Nephron (organoid): ENCODE measurements around the gene TTC23.

Experiments used
- H3K27ac Mint-ChIP-seq, 3 experiments: 2 replicates each; pipeline ENCODE4 v1.8.0; 2020; ENCODE audit warnings: mixed read lengths in 3 of 3, mild to moderate bottlenecking in 2 of 3, moderate library complexity in 1 of 3
- H3K27me3 Mint-ChIP-seq: 2 replicates; pipeline ENCODE4 v1.8.0; 2021; ENCODE audit warnings: low read depth, mild to moderate bottlenecking, moderate library complexity, mixed read lengths
- H3K36me3 Mint-ChIP-seq: 2 replicates; pipeline ENCODE4 v1.8.0; 2020; ENCODE audit warnings: low read depth, mixed read lengths
- H3K4me1 Mint-ChIP-seq: 2 replicates; pipeline ENCODE4 v1.8.0; 2020; ENCODE audit warnings: mixed read lengths
- H3K4me3 Mint-ChIP-seq, 3 experiments: 2 replicates each; pipeline ENCODE4 v1.8.0; 2020; ENCODE audit warnings: mild to moderate bottlenecking in 3 of 3, mixed read lengths in 3 of 3, moderate library complexity in 2 of 3
- H3K9me3 Mint-ChIP-seq: 2 replicates; pipeline ENCODE4 v1.8.0; 2020; ENCODE audit warnings: mixed read lengths
- CTCF ChIP-seq, 3 experiments: fragments of 200-600 bp; sonication (generic); IDR thresholded peaks; one replicate each; pipeline ENCODE4 v1.5.0; 2021; ENCODE audit warnings: antibody characterized with exemption in 3 of 3; ENCODE audit not compliant: unreplicated experiment in 3 of 3

Gene TTC23

GRCh38 chr15:99182791-99183190, 66.6 kb downstream of the TTC23 start:
- no peak overlapping the region for H3K27ac Mint-ChIP-seq
- peaks cover 39% of the 10 kb centered on the region for H3K36me3 Mint-ChIP-seq
- no peak for TF ChIP-seq CTCF (IDR thresholded peaks at IDR 0.05; ENCODE audit: unreplicated experiment in 3 of 3)
- H3K4me1 Mint-ChIP-seq: peaks cover 33% of the 10 kb centered on the region
- H3K4me3 Mint-ChIP-seq: no peak overlapping the region
- H3K27me3 Mint-ChIP-seq: no peaks in the 10 kb centered on the region
- no peaks in the 10 kb centered on the region for H3K9me3 Mint-ChIP-seq

GRCh38 chr15:99181545-99181971, 67.8 kb downstream of the TTC23 start:
- peak overlapping the region in 2 of 3 experiments; percentile 20 to 36 for H3K27ac Mint-ChIP-seq
- no peak overlapping the region for H3K4me3 Mint-ChIP-seq
- H3K9me3 Mint-ChIP-seq: no peaks in the 10 kb centered on the region
- peaks cover 33% of the 10 kb centered on the region for H3K4me1 Mint-ChIP-seq
- no peaks in the 10 kb centered on the region for H3K27me3 Mint-ChIP-seq
- no peak for TF ChIP-seq CTCF (IDR thresholded peaks at IDR 0.05; ENCODE audit: unreplicated experiment in 3 of 3)
- peaks cover 35% of the 10 kb centered on the region for H3K36me3 Mint-ChIP-seq

GRCh38 chr15:99180964-99181306, 68.4 kb downstream of the TTC23 start:
- H3K27ac Mint-ChIP-seq: peak overlapping the region; percentile 6 to 20 (median 9)

DNA sequence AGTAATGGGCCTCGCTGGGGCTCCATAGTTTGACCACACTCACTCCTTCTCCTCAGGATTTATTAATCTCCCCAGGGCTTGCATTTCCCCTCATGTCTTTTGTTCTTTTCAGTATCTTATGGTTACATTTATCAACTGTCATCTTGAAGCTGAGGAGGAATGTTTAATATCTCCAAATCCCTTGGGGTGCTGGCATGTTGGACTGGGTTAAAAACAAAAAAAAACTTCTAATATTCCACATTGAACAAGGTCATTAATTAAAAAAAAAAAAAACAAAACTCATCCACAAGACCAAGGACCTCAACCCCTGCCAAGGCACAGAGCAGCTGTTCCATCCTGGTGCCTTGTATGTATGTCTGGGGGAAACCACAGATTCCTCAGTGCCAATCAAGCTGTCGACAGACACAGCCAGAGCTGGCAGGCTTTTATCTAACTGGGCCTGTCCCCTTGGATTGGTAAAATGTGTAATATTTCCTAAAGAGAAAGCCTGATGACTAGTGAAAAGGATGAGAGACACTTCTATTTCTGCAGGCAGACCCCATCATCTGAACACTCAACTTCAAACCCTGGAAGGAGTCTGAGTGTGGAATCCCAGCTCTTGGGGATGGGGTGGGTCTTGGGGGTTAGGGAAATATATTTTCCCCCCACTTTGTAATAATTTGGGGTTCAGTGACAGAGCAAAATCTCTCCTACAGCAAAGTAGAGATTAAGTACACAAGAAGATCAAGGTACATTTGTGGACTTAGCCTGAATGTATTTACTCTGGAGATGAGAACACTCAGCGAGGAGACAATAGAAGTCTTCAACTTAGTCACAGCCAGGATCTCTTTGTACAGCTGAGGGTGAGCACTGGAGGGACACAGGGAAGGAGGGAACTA, 69.1 kb downstream of the TTC23 start:
- Mint-ChIP-seq H3K9me3 (no peaks in the 10 kb centered on the region), H3K4me3 (no peak overlapping the region), H3K27ac (peak overlapping the region; percentile 9 to 69 (median 31)), H3K4me1 (peaks cover 34% of the 10 kb centered on the region), H3K27me3 (no peaks in the 10 kb centered on the region), H3K36me3 (peaks cover 29% of the 10 kb centered on the region)
- no peak for TF ChIP-seq CTCF (IDR thresholded peaks at IDR 0.05; ENCODE audit: unreplicated experiment in 3 of 3)

More at GRCh38 chr15:99180964-99181306, 68.4 kb downstream of the TTC23 start:
- no peak overlapping the region for H3K4me3 Mint-ChIP-seq
- no peaks in the 10 kb centered on the region for H3K27me3 Mint-ChIP-seq
- no peaks in the 10 kb centered on the region for H3K9me3 Mint-ChIP-seq
- no peak for TF ChIP-seq CTCF (IDR thresholded peaks at IDR 0.05; ENCODE audit: unreplicated experiment in 3 of 3)
- H3K36me3 Mint-ChIP-seq: peaks cover 35% of the 10 kb centered on the region
- H3K4me1 Mint-ChIP-seq: peaks cover 33% of the 10 kb centered on the region

DNA sequence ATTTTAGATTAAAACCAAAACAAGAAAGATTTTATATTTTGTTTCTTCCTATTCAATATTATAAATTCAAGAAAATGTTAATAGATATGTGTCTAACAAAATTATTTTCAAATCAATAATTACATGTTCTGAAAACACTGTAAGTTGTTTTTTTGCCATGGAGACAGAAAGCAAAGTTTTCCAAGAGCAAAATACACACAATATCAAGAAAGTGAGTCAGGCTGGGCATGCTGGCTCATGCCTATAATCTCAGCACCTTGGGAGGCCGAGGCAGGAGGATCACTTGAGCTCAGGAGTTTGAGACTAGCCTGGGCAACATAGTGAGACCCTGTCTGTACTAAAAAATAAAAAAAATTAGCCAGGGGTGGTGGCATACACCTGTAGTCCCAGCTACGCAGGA, 71.7 kb downstream of the TTC23 start:
- no peak overlapping the region for H3K27ac Mint-ChIP-seq
- H3K27me3 Mint-ChIP-seq: no peaks in the 10 kb centered on the region
- peaks cover 42% of the 10 kb centered on the region for H3K4me1 Mint-ChIP-seq
- no peak for TF ChIP-seq CTCF (IDR thresholded peaks at IDR 0.05; ENCODE audit: unreplicated experiment in 3 of 3)
- no peak overlapping the region for H3K4me3 Mint-ChIP-seq
- H3K36me3 Mint-ChIP-seq: peaks cover 21% of the 10 kb centered on the region
- no peaks in the 10 kb centered on the region for H3K9me3 Mint-ChIP-seq

- Mint-ChIP-seq H3K9me3 (no peaks in the 10 kb centered on the region), H3K27me3 (no peaks in the 10 kb centered on the region), H3K4me3 (no peak overlapping the region), H3K27ac (peak overlapping the region in 1 of 3 experiments; percentile 32), H3K4me1 (peaks cover 33% of the 10 kb centered on the region), H3K36me3 (peaks cover 25% of the 10 kb centered on the region)
- TF ChIP-seq CTCF (IDR thresholded peaks at IDR 0.05; ENCODE audit: unreplicated experiment in 3 of 3): no peak
These were observed 72.6 kb downstream of the TTC23 start for GRCh38 chr15:99176757-99177156.
